PC-3 (cell line): ENCODE data around the gene GBX2.

Experiments
- CTCF ChIP-seq: fragments of 300-600 bp; sonication (generic); conservative IDR thresholded peaks from 2 replicates; pipeline ENCODE4 v1.5.1; 2017; ENCODE audit warnings: antibody characterized with exemption, low read depth, mild to moderate bottlenecking, low read length
- EZH2 ChIP-seq: fragments of 300-600 bp; sonication (generic); IDR thresholded peaks from one replicate; pipeline ENCODE4 v1.6.1; 2017; ENCODE audit warnings: antibody characterized with exemption, mild to moderate bottlenecking, low read length; ENCODE audit not compliant: unreplicated experiment
- EZH2phosphoT487 ChIP-seq: fragments of 300-600 bp; sonication (generic); IDR thresholded peaks from 2 replicates; pipeline ENCODE4 v1.6.1; 2018; ENCODE audit warnings: mild to moderate bottlenecking, antibody characterized with exemption, low read length, borderline replicate concordance

- TF ChIP-seq CTCF, result no peak
- TF ChIP-seq EZH2, result no peak
- no peak for TF ChIP-seq EZH2phosphoT487
Measured at GRCh38 chr2:236161531-236161930, 6.7 kb downstream of the GBX2 start.
